Lower lobe of right lung (tissue), 2 donors: ENCODE measurements around the gene HAPLN2. TPM values are rescaled to one million over a fixed set of nuclear protein-coding genes. Genes with fewer than 3 reads are reported as not detected.

ENCODE experiments used
- ATAC-seq, 2 donors: fragments of 200-7000 bp; cut with Tn5 transposase; one replicate each; pipeline ENCODE4 v1.9.1; 2020 to 2022; ENCODE audit warnings: mild to moderate bottlenecking in 2 of 2, moderate library complexity in 2 of 2
- DNase-seq: peaks from one replicate; pipeline ENCODE4 v3.0.0-alpha.2; 2020
- H3K27ac ChIP-seq: fragments of 200-600 bp; one replicate; pipeline ENCODE4 v1.8.0; 2022
- H3K27me3 ChIP-seq: fragments of 200-600 bp; one replicate; pipeline ENCODE4 v1.8.0; 2022; ENCODE audit warnings: low read depth
- H3K36me3 ChIP-seq: fragments of 200-600 bp; one replicate; pipeline ENCODE4 v1.8.0; 2022; ENCODE audit warnings: mild to moderate bottlenecking
- H3K4me1 ChIP-seq: fragments of 200-600 bp; one replicate; pipeline ENCODE4 v1.8.0; 2022
- H3K4me3 ChIP-seq: fragments of 200-600 bp; one replicate; pipeline ENCODE4 v1.8.0; 2022; ENCODE audit warnings: mild to moderate bottlenecking
- H3K9me3 ChIP-seq: fragments of 200-600 bp; one replicate; pipeline ENCODE4 v1.8.0; 2022
- CTCF ChIP-seq: fragments of 200-600 bp; IDR thresholded peaks from one replicate; pipeline ENCODE4 v1.8.0; 2022; ENCODE audit warnings: antibody characterized with exemption, mild to moderate bottlenecking
- intact Hi-C: fragments of 100-400 bp; cut with DNase I; formaldehyde crosslinking; loops from one replicate; pipeline ENCODE4 v1.11.0; 2022
- total RNA-seq: library from RNA; stranded (reverse); fragmentation: NEBNext Ultra II Directional; extraction: Animal tissue kit (Norgen Biotek cat#: 25700); gene quantifications from one replicate; pipeline ENCODE4 v1.2.1, GENCODE V29; 2021
- donor health status: DM: no; HTN: yes; CAD: no; lungs with severe emphysema.

HAPLN2 gene
- total RNA-seq, 1 donor from 2014 or later, result 0.21 TPM

DNA sequence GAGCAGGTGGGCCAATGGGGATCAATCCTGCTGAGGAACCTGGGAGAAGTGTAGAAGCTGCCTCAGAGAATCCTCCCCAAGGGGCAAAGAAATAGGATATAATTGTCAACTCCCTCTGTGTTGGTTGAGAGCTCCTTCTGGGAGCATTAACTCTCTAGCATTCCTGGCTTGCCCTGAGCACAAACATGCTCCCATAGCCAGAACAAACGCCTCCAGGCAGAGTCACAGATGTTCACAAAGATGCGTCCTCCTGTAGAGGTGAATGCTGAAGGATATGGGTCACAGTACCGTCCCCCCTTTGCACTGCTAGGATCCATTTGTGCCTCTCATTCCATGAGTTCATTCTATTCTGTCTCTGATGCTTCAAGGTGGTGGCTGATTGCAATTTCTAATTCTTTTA is 13.1 kb downstream of the HAPLN2 start:
- ATAC-seq (no peak), DNase-seq (no peak)
- Histone ChIP-seq H3K36me3 (no peaks in the 10 kb centered on the region), H3K9me3 (no peaks in the 10 kb centered on the region), H3K27ac (no peak overlapping the region), H3K4me3 (no peak overlapping the region), H3K4me1 (no peaks in the 10 kb centered on the region), H3K27me3 (peaks cover 72% of the 10 kb centered on the region)
- intact Hi-C loops, result no loop called here
- TF ChIP-seq CTCF, result no peak

GRCh38 chr1:156638189-156638985 is 19.2 kb downstream of the HAPLN2 start:
- Histone ChIP-seq H3K4me3 (no peak overlapping the region), H3K27ac (no peak overlapping the region), H3K36me3 (no peaks in the 10 kb centered on the region), H3K27me3 (peaks cover 83% of the 10 kb centered on the region), H3K4me1 (peaks cover 12% of the 10 kb centered on the region), H3K9me3 (no peaks in the 10 kb centered on the region)
- no peak for TF ChIP-seq CTCF
- ATAC-seq, result no peak
- DNase-seq, result no peak
- intact Hi-C loops, result no loop called here

DNA sequence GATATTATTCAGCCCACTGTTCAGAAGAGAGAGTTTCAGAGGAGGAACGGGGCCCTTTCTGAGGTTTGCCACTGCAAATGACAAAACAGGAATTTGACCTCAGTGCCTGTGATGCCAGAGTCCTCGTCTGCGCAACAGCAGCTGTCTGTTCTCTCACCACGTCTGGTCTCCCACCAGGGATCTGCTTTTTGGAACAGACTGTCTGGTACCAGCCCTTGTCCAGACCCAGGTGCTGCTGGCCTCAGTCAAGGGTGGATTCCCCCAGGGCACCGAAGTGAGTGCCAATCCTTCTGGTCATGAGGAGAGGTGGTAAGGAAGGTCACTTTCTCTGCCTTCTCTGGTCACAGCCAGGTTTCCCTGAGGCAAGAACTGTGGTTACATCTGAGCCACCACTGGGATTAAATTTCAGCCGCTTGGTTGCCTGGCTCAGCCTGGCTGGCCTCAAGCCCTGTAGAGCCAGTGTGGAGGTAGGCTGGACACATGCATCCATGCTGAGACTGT is 20.4 kb downstream of the HAPLN2 start:
- DNase-seq, result no peak
- intact Hi-C loops, result no loop called here

GRCh38 chr1:156640842-156641706 is 21.9 kb downstream of the HAPLN2 start:
- ATAC-seq, result no peak
- intact Hi-C loops, result no loop called here
- no peak overlapping the region for H3K4me3 ChIP-seq
- H3K4me1 ChIP-seq, result peaks cover 12% of the 10 kb centered on the region
- H3K27ac ChIP-seq, result no peak overlapping the region
- no peak for DNase-seq
- H3K27me3 ChIP-seq, result peaks cover 90% of the 10 kb centered on the region
- no peaks in the 10 kb centered on the region for H3K36me3 ChIP-seq
- TF ChIP-seq CTCF, result no peak
- H3K9me3 ChIP-seq, result no peaks in the 10 kb centered on the region

More for the DNA sequence above, 20.4 kb downstream of the HAPLN2 start:
- Histone ChIP-seq H3K27ac (no peak overlapping the region), H3K4me3 (no peak overlapping the region), H3K9me3 (no peaks in the 10 kb centered on the region), H3K36me3 (no peaks in the 10 kb centered on the region), H3K27me3 (peaks cover 83% of the 10 kb centered on the region), H3K4me1 (peaks cover 12% of the 10 kb centered on the region)
- no peak for ATAC-seq
- no peak for TF ChIP-seq CTCF

DNA sequence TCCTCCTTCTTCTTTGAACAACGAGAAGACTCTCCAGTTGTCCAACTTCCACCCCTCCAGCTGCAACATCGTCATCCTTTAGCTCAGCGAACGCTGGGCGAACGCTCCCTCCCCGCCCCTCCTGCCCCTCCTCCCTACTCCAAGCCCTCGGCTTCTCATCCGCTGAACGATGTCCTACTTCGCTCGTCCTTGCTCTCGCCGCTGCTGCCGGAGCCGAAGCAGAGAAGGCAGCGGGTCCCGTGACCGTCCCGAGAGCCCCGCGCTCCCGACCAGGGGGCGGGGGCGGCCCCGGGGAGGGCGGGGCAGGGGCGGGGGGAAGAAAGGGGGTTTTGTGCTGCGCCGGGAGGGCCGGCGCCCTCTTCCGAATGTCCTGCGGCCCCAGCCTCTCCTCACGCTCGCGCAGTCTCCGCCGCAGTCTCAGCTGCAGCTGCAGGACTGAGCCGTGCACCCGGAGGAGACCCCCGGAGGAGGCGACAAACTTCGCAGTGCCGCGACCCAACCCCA is 22.6 kb downstream of the HAPLN2 start, which contains the start of gene BCAN:
Gene BCAN, plus strand, starts transcription at position 357 of the 504 bp plus-strand sequence. CDS start 3,938 bp downstream, outside the sequence.
- Histone ChIP-seq H3K27ac (no peak within 1 kb of the TSS), H3K9me3 (no peaks in the 10 kb centered on the region), H3K27me3 (peaks cover 94% of the 10 kb centered on the region), H3K36me3 (no peaks in the 10 kb centered on the region), H3K4me1 (peaks cover 12% of the 10 kb centered on the region), H3K4me3 (peak within 1 kb of the TSS; percentile 44)
- intact Hi-C loops, result no loop called here
- ATAC-seq, result peak; percentile 31 to 37
- DNase-seq, result no peak
- TF ChIP-seq CTCF, result no peak
